Measurements from ENCODE around the gene PCBP3. TPM values are rescaled to one million over a fixed set of nuclear protein-coding genes. Genes with fewer than 3 reads are reported as not detected.
A peak's percentile ranks its signal among the peaks of the same experiment; 100 is the strongest.
"Not testable (repeated sequence)": the region's sequence is repeated elsewhere in the genome, so short reads cannot be mapped to it uniquely, and the experiment has no call there.

PCBP3 gene
- polyA plus RNA-seq, 10 donors, result 0.72 to 2.2 (median 1.2) TPM

- DNase-seq, result no peak
Observed at GRCh38 chr21:45875416-45875760, 231.9 kb downstream of the PCBP3 start.

- DNase-seq, result no peak
Observed at GRCh38 chr21:45875881-45876280, 232.4 kb downstream of the PCBP3 start.

- DNase-seq, result peak in 1 of 3 donors; percentile 68
Observed at GRCh38 chr21:45876381-45877170, 233.1 kb downstream of the PCBP3 start.

- no peak for DNase-seq
Observed at GRCh38 chr21:45877171-45877438, 233.6 kb downstream of the PCBP3 start.

GRCh38 chr21:45877821-45878469, 234.4 kb downstream of the PCBP3 start:
- no peak for DNase-seq

GRCh38 chr21:45880097-45881068, 236.9 kb downstream of the PCBP3 start:
- DNase-seq, result peak; percentile 63 to 74 (median 70)

- DNase-seq, result peak in 1 of 3 donors; percentile 57
Observed at GRCh38 chr21:45882645-45883044, 239.1 kb downstream of the PCBP3 start.

- DNase-seq, result no peak
Observed at GRCh38 chr21:45883090-45883489, 239.6 kb downstream of the PCBP3 start.

GRCh38 chr21:45885597-45885929, 242.0 kb downstream of the PCBP3 start:
- DNase-seq, result no peak

GRCh38 chr21:45885930-45886601, 242.5 kb downstream of the PCBP3 start:
- not testable (repeated sequence) for DNase-seq

- DNase-seq, result no peak
Observed at GRCh38 chr21:45886610-45887026, 243.1 kb downstream of the PCBP3 start.

GRCh38 chr21:45887120-45887611, 243.6 kb downstream of the PCBP3 start:
- DNase-seq, result peak in 2 of 3 donors; percentile 58 to 78

GRCh38 chr21:45887788-45888187, 244.3 kb downstream of the PCBP3 start:
- DNase-seq, result peak in 1 of 3 donors; percentile 46

- DNase-seq, result no peak
Observed at GRCh38 chr21:45888386-45889009, 245.0 kb downstream of the PCBP3 start.

GRCh38 chr21:45889256-45889655, 245.7 kb downstream of the PCBP3 start:
- DNase-seq, result peak in 1 of 3 donors; percentile 36

GRCh38 chr21:45889961-45890360, 246.4 kb downstream of the PCBP3 start:
- peak in 2 of 3 donors; percentile 54 to 67 for DNase-seq

- DNase-seq, result no peak
Observed at GRCh38 chr21:45891388-45892155, 248.0 kb downstream of the PCBP3 start.

GRCh38 chr21:45892156-45892915, 248.8 kb downstream of the PCBP3 start:
- DNase-seq, result no peak

GRCh38 chr21:45892916-45893739, 249.6 kb downstream of the PCBP3 start:
- DNase-seq, result no peak
